Natural killer cell (primary cell): Measurements from ENCODE around the gene PREX1. TPM values are rescaled to one million over a fixed set of nuclear protein-coding genes. Genes with fewer than 3 reads are reported as not detected.
A peak's percentile ranks its signal among the peaks of the same experiment; 100 is the strongest.

ENCODE experiments used
- ATAC-seq, 3 donors: fragments of 150-1000 bp in 2 of 3; fragments of 200-7000 bp in 1 of 3; cut with Tn5 transposase; 1 replicate in 1 of 3; 2 replicates in 2 of 3; pipeline ENCODE4 v1.10.0; 2021; ENCODE audit warnings: mild to moderate bottlenecking in 2 of 3, moderate library complexity in 2 of 3
- DNase-seq, 2 donors: peaks; one replicate each; pipeline versions ENCODE4 v3.0.0 to v3.0.0-alpha.2; 2013 to 2021; ENCODE audit warnings: mixed read lengths in 1 of 2
- H3K27ac ChIP-seq: one replicate; pipeline ENCODE4 v1.5.1; 2013; ENCODE audit warnings: mild to moderate bottlenecking, low read length
- H3K27me3 ChIP-seq: one replicate; pipeline ENCODE4 v1.6.1; 2013; ENCODE audit warnings: low read length; ENCODE audit not compliant: control insufficient read depth, insufficient read depth
- H3K36me3 ChIP-seq: one replicate; pipeline ENCODE4 v1.6.1; 2013; ENCODE audit warnings: low read length; ENCODE audit not compliant: control insufficient read depth, insufficient read depth
- H3K4me1 ChIP-seq: one replicate; pipeline ENCODE4 v1.6.1; 2013; ENCODE audit warnings: low read length; ENCODE audit not compliant: control insufficient read depth, insufficient read depth
- H3K4me3 ChIP-seq: one replicate; pipeline ENCODE4 v1.5.1; 2013; ENCODE audit warnings: low read length
- H3K9me3 ChIP-seq: one replicate; pipeline ENCODE4 v1.6.1; 2013; ENCODE audit warnings: low read length; ENCODE audit not compliant: control insufficient read depth, insufficient read depth
- H3K27ac Mint-ChIP-seq, 2 donors: one replicate each; pipeline ENCODE4 v1.8.0; 2022; ENCODE audit warnings: mild to moderate bottlenecking in 2 of 2, mixed read lengths in 2 of 2, moderate library complexity in 1 of 2
- H3K27me3 Mint-ChIP-seq, 2 donors: one replicate each; pipeline ENCODE4 v1.8.0; 2022; ENCODE audit warnings: low read depth in 2 of 2, mixed read lengths in 2 of 2
- H3K36me3 Mint-ChIP-seq: one replicate; pipeline ENCODE4 v1.8.0; 2022; ENCODE audit warnings: mixed read lengths
- H3K4me1 Mint-ChIP-seq, 2 donors: one replicate each; pipeline ENCODE4 v1.8.0; 2022; ENCODE audit warnings: mixed read lengths in 2 of 2
- H3K4me3 Mint-ChIP-seq: one replicate; pipeline ENCODE4 v1.8.0; 2022; ENCODE audit warnings: mild to moderate bottlenecking, moderate library complexity, mixed read lengths
- H3K9me3 Mint-ChIP-seq, 2 donors: one replicate each; pipeline ENCODE4 v1.8.0; 2022; ENCODE audit warnings: mixed read lengths in 2 of 2
- CTCF ChIP-seq: fragments of 200-600 bp; IDR thresholded peaks from one replicate; pipeline ENCODE4 v1.8.0; 2022; ENCODE audit warnings: antibody characterized with exemption
- WGBS: methylation state at CpG from one replicate; pipeline ENCODE4 v1.1.7; 2013; ENCODE audit warnings: missing lambda C conversion rate; ENCODE audit not compliant: insufficient coverage; 5-methylcytosine and 5-hydroxymethylcytosine counted together
- intact Hi-C: fragments of 100-400 bp; cut with micrococcal nuclease; formaldehyde crosslinking; loops from one replicate; pipeline ENCODE4 v1.14.2; 2022
- total RNA-seq, 4 donors: library from RNA; stranded (reverse); fragments of 120-200 nt in 1 of 4; gene quantifications; one replicate each; pipeline versions ENCODE4 v1.2.3 to v1.2.4, GENCODE V29; 2013 to 2022

Gene PREX1
- total RNA-seq, 3 donors from 2014 or later (not counting 1 experiment from before 2014, with no cell fraction given): 382 to 392 (median 389) TPM

- H3K27me3 Mint-ChIP-seq: no peaks in the 10 kb centered on the region
- Histone ChIP-seq H3K27me3 (no peaks in the 10 kb centered on the region), H3K27ac (no peak overlapping the region), H3K36me3 (peaks cover 59% of the 10 kb centered on the region), H3K4me1 (peaks cover 65% of the 10 kb centered on the region), H3K9me3 (no peaks in the 10 kb centered on the region), H3K4me3 (no peak overlapping the region)
- intact Hi-C loops: no loop called here
- peak overlapping the region; percentile 74 to 92 for H3K27ac Mint-ChIP-seq
- H3K4me1 Mint-ChIP-seq: peaks cover 75 to 83% of the 10 kb centered on the region in 2 donors
- no peaks in the 10 kb centered on the region for H3K9me3 Mint-ChIP-seq
- TF ChIP-seq CTCF: no peak
- ATAC-seq: no peak
- 78% methylated on average over 11 of the region's 12 CpGs for WGBS
- peaks cover 15% of the 10 kb centered on the region for H3K36me3 Mint-ChIP-seq
- DNase-seq: no peak
- no peak overlapping the region for H3K4me3 Mint-ChIP-seq
These were observed 95.5 kb downstream of the PREX1 start for GRCh38 chr20:48732081-48732829.

GRCh38 chr20:48731536-48731935 is 96.3 kb downstream of the PREX1 start:
- Mint-ChIP-seq H3K4me1 (peaks cover 75 to 83% of the 10 kb centered on the region in 2 donors), H3K27me3 (no peaks in the 10 kb centered on the region), H3K36me3 (peaks cover 15% of the 10 kb centered on the region), H3K9me3 (no peaks in the 10 kb centered on the region), H3K4me3 (no peak overlapping the region), H3K27ac (peak overlapping the region; percentile 74 to 92)
- Histone ChIP-seq H3K27me3 (no peaks in the 10 kb centered on the region), H3K9me3 (no peaks in the 10 kb centered on the region), H3K4me3 (no peak overlapping the region), H3K27ac (no peak overlapping the region), H3K4me1 (peaks cover 61% of the 10 kb centered on the region), H3K36me3 (peaks cover 66% of the 10 kb centered on the region)
- no peak for TF ChIP-seq CTCF
- ATAC-seq: no peak
- 95% methylated on average over 4 of the region's 4 CpGs for WGBS
- DNase-seq: no peak
- intact Hi-C loops: no loop called here

GRCh38 chr20:48730977-48731376 is 96.8 kb downstream of the PREX1 start:
- Mint-ChIP-seq H3K9me3 (no peaks in the 10 kb centered on the region), H3K4me1 (peaks cover 74 to 83% of the 10 kb centered on the region in 2 donors), H3K4me3 (peak overlapping the region; percentile 1), H3K27ac (peak overlapping the region; percentile 15 to 92), H3K36me3 (peaks cover 15% of the 10 kb centered on the region), H3K27me3 (no peaks in the 10 kb centered on the region)
- intact Hi-C loops: no loop called here
- no peak for TF ChIP-seq CTCF
- Histone ChIP-seq H3K4me3 (no peak overlapping the region), H3K4me1 (peaks cover 62% of the 10 kb centered on the region), H3K27ac (no peak overlapping the region), H3K36me3 (peaks cover 69% of the 10 kb centered on the region), H3K27me3 (no peaks in the 10 kb centered on the region), H3K9me3 (no peaks in the 10 kb centered on the region)
- ATAC-seq: no peak
- over 99% methylated on average over 3 of the region's 3 CpGs for WGBS
- no peak for DNase-seq
